Measurements from ENCODE around the gene USP36.
A peak's percentile ranks its signal among the peaks of the same experiment; 100 is the strongest.
"Not testable (repeated sequence)": the region's sequence is repeated elsewhere in the genome, so short reads cannot be mapped to it uniquely, and the experiment has no call there.

Gene USP36

DNA sequence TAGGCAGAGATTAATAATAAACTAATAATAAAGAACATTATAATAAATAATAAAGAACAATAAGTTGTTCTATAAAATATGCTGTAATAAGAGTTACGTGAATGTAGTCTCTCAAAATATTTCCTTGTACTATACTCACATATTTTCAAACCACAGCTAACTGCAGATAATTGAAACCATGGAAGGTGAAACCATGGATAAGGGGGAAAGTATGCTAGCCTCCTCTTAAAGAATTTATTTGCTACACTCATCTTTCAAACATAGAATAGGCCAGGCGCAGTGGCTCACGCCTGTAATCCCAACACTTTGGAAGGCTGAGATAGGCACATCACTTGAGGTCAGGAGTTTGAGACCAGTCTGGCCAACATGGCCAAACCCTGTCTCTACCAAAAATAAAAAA is 77.1 kb downstream of the USP36 start:
- no peak for DNase-seq

DNA sequence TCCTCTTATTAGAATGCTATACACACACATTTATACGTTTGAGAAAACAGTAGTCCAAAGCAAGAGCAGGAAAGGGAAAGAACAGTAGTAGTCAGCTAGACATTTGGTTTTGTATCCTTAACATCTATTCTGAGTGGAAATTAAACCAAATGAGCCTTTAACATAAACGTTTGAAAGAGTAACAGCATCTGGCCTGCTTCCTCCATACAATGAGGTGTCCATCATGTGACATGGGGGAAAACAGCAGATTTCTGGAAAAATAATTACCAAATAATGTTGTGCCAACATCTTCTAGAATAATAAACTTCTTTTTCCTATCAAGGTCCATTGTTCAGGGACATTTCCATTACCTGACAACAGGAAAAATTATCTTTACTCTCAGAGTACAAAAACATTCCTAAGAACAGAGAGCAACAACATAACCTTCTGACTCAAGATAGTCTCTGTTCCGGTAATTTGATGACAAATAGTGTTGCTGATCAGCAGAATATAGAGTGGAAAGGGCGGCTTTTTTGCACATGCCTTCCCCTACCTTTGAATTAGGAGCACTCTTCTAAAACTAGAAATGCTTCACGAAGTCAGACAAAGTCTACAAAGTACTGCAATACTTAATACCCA is 78.7 kb downstream of the USP36 start:
- DNase-seq: peak in 1 of 3 donors; percentile 62

DNA sequence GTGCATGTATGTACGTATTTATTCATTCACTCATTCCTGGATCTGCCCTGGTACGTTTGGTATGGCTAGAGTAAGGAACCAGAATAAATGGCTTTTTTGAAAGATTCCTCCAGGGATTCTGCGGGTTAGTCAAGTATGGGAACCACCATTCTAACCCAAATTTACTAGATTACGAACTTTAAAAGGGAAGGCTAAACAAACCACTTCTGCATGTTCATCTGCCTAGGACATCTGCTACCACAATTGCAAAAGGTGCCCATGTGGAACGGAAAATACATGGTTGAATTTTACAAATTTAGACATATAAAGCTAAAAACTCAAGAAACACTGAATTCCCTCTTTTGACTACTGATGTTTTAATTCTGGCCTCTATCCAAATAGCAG is 80.7 kb downstream of the USP36 start:
- DNase-seq: no peak

DNA sequence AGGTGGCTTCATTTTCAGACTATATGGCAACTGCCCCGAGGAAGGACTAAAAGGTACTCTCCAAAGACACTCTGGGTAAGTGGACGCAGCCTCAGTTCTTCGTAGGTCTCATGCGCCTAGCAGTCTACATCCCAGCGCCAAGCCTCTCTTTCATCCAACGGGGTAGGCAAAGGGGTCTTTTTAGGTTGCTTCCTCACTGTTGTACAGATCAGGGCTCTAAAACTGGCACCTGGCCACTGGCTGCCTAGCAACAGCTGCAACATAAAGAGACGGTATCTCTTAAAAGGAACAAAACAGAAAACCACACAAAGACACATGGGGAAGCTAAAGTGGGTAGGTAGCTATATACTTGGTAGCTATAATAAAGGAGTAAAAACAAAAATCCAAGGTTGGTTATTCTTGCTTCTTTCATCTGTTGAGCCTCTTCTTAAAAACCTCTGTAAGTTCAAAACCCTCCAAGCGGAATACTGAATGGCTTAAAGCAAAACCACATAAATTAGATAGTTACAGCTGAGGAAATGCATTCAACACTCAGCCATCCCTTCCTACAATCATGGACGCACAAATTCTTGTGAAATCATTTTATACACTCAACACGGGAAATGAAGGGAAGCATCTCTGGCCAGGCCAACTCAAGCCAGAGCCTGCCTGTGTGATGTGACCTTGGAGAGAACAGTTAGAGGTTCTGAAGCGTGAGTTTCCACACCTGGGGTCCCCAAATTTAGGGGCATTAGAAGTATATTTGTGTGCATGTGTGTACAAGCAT is 81.2 kb downstream of the USP36 start:
- peak in 2 of 3 donors; percentile 57 to 63 for DNase-seq

DNA sequence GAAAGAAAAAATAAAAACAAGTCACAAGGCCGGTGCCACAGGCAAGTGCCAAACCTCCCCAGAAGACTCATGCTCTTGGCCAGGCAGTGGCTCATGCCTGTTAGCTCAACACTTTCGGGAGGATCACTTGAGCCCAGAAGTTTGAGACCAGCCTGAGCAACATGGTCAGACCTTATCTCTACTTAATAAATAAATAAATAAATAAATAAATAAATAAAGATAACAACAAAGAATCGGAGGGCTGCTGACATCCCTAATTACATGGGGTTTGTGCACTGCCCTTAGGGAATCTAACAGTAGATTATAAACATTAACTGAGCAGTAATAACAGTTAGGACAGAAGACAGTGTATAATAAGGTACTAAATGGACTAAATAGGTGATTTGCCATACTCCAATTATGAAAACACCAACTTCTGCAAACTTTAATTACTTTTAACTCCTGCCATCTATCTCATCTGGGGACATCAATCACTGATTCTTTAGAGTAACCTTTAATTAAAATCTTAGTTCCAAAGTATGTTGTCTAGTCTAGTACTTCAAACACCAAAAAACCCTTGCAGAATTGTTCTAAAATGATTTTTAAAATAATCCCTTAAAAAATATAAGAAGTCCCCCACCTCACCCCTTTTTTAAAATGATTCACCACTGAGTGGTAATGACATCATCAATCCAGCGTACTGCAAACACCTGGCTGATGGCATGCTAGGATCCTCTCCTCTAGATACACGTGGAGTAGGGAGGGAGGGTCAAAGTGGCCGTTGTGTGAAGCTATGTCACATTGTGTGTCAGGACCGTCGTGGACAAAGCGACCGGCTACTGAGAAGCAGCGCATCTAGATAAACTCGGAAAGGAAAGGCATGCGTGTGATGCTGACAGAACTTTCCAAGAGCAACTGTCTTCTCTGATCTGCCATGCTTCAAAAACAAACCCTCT is 87.0 kb downstream of the USP36 start:
- DNase-seq: peak in 1 of 3 donors; percentile 38

DNA sequence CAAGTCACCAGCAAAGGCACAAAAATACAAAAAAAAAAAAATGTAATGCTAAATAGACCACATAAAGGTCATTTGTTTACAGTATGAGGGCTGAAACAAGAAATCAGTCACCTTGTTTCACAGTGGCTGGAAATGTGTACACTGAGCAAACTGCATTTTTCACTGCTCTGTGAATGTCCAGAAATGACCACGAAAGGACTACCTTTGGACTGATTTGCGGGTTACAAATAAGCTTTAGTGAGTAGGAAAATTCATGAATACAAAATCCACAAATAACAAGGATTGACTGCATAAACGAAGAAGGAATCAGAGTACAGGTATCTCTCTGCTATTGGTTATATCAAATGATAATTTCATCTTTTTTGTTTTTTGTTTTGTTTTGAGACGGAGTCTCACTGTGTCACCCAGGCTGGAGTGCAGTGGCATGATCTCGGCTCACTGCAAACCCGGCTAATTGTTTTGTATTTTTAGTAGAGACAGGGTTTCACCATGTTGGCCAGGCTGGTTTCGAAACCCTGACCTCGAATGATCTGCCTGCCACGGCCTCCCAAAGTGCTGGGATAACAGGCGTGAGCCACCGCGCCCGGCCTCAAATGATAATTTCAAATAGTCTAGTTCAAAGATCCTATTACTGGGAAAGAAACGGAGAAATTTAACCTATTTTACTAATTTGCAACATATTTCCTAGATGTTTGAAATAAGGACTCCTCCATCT is 89.0 kb downstream of the USP36 start:
- peak in 1 of 3 donors; percentile 36 for DNase-seq

DNA sequence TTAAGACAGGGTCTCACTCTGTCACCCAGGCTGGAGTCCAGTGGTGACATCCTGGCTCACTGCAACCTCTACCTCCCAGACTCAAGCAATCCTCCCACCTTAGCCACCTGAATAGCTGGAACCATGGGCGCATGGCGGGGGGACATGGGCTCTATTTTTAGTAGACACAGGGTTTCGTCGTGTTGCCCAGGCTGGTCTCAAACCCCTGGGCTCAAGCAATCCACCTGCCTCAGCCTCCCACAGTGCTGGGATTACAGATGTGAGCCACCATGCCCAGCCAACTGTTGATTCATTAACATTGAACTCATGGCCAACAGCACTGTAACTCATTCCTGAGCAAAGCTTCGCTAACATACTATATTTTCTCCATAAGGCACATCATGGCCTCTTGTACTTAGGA is 89.6 kb downstream of the USP36 start:
- not testable (repeated sequence) for DNase-seq

DNA sequence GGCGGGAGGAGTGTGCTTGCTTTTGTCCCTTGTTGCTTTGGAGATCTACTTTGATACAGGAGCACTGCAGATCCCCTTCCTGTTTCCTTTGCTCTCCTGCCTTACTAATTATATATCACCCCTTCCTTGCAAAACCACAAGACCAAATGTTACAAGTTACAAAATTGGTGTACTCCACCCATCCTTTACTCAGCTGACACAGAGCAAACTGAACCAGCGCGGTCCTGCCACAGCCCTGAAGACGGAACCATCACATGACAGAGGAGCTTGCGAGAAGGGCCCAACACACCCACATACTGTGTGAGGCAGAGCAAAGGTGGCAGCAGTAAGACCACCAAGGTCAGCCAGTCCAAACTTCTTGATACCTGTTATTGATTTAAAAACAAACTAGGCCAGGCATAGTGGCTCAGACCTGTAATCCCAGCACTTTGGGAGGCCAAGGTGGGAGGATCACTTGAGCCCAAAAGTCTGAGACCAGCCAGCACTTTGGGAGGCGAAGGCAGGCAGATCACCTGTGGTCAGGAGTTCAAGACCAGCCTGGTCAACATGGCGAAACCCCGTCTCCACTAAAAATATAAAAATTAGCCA is 91.8 kb downstream of the USP36 start:
- DNase-seq: peak; percentile 77 to 85 (median 80)

DNA sequence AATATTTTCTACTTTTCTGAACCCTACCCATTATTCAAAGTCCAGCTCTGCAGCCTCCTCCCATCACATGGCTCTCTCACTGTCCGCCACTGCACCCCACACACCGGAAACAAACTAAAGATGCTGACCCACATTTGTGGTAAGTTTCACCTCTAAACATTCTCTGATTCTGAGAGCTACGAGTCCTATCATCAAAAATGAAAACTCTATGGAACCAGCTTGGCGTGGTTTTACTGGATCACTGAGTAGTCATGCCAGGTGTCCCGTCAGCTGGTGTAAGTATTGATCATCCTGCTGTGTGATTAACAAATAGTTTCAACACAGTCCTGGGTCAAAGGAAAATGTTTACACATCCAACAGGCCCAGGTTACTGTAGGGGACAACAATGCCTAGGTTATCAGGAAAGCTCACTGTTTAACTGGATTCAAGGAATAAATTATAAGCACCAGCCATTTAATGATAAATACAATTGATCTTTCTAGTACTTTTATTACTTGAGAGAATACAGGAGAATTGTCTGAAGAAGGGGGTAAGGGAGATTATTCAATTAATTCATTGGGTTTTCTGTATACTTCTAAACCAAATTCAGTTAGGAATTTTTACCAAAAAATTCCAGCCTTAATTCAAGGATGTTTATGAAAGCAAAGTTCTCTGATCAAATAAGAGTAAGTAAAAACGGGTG is 92.4 kb downstream of the USP36 start:
- DNase-seq: peak; percentile 29 to 47 (median 41)

DNA sequence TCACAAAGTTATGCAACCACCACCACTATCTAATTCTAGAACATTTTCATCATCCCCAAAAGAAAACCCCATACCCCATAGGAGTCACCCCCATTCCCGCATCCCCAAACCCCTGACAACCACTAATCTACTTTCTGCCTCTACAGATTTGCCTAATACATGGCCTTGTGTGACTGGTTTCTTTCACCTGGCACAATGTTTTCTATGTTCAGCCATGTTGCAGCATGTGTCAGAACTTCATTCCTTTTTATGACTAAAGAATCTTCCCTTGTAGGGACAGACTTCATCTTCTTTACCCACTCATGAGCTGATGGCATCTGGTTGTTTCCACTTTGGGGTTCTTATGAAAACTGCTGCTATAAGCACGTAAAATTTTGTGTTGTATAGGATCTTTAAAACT is 93.1 kb downstream of the USP36 start:
- DNase-seq: peak; percentile 41 to 69 (median 63)

DNA sequence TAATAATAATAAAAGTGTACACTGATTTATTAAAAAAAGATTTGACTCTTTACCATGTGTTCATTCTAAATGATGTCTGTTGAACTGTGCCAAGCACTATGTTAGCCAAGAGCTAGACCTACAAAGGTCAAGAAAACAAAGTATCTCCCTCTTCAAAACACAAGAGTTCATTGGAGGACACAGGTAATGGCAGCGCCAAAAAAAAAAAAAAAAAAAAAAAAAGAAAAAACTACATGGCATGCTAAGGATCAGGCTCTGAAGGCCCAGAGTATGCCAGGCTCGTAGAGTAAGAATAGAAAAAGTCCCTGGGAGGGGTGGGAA is 93.7 kb downstream of the USP36 start:
- DNase-seq: no peak

DNA sequence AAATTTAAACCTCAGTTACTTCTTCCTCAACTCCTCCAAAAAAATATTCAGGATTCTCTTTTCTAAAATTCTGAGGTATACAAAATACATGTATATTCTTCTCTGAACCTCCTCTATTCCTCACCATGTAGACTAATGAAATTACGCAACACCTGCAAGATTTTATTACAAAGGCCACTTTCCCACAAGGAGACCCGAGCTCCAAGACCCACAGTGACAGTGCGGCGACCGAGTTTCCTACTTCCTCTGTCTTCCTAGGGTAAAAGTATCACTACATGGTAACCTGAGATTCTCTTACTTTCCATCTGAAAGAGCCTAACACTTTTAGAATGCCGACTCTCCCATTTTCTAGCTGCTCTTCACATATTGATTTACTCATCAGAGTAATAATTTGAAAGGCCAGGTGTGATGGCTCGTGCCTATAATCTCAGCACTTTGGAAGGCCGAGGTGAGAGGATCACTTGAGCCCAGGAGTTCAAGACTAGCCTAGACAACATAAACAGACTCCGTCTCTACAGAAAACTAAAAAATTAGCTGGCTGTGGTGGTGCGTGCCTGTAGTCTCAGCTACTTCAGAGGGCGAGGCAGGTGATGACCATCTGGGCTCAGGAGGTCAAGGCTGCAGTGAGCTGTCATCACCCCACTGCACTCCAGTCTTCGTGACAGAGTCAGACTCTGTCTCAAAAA is 94.2 kb downstream of the USP36 start:
- peak in 2 of 3 donors; percentile 44 to 52 for DNase-seq

Data from suppressor macrophage treated with lipopolysaccharide for 1 hour (primary cell).